ENCODE data around the gene ETV5.

Gene ETV5

DNA sequence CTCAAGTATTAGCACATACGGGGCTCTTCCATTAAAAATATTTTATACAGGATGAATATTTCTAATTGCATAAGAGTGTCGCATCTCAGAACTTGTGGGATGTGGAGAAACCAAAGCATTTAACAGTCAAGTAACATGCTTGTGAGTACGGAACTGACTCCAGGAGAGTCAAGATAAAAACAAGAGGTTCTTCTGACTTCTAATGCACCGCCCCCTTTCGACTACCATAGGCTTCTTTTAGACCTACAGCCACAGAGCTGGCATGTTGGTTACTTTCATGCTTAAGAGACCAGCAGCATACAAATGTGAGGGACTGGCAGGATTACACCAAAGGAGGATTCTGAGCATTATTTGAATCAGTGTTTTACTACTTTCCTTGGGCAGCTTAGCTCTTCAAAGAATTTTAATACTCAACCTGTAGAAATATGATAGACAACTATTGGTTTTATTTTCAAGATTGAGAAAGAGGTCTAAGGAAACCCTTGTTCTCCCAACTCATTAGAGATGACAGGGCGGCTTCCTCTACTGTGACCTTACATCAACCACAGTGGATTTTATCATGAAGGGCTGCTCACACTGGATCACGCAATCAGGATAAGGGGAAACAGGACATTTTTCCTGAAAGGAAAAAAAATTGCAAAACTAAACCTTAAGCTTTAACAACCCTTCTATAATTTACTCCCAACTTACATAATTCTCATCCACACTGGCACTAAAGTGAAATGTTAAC lies 14.0 kb downstream of the ETV5 start:
- no peak for DNase-seq

DNA sequence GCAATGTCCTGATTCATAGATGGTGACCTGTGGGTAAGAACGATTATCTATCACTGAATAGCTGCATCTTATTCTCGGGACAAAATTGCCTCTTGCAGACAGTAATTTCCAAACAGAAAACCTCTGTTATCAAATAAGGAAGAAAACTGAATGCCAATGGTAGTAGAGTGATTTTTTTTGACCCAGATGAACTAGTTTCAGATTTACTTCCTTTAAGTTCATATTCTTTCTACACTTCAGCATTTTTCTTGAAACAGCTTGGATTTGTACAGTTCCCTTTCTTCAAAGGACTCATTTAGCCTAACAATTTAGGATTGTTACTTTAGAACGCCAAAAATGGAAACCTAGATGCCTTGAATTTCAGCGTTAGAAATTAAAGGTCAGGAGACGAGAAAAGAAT lies 14.6 kb downstream of the ETV5 start:
- DNase-seq: no peak

- no peak for DNase-seq
These were observed 15.5 kb downstream of the ETV5 start for GRCh38 chr3:186093271-186093900.

DNA sequence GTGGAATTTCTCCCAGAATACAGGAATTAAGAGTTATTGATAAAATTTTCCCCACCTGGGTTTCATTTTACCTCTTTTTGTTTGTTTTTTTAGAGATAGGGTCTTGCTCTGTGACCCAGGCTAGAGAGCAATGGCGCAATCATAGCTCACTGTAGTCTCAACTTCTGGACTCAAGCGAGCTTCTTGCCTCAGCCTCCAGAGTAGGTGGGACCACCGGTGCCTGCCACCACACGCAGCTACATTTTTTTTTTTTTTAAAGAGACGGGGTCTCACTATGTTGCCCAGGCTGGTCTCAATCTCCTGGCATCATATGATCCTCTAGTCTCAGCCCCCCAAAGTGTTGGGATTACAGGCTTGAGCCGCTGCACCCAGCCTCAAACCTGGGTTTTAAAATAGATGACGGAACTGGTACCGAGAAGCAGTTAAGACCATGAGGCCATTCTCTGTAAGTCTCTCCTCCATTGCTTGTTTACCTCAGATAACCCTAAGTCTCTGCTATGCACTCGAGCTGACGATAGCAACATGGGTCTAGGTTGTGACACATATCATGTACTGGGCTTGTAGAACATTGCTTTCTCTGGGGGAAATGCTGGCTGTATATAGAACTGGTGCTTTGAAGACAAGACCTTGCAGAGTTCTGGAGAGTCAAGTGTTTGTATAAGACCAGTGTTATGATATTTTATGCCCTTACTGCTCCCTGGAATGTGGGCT lies 16.4 kb downstream of the ETV5 start:
- no peak for DNase-seq

DNA sequence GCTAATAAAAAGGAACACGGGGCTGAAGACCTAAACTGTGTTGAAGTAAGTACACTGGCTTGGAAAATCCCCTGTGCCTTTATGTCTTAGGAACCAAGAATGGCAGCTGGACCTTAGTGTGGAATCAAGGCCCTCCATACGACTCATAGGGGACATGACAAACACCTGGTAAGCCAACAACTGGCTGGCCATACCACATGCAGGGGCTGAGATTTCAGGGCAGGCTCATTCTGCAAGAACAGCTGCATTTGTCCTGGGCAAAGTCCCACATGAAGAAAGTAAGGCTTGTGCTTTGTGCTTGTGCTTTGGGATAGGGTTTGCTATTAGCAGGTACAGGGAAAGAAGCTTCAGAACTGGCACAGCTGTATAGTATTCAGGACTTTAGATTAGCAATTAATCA lies 18.0 kb downstream of the ETV5 start:
- DNase-seq: no peak

GRCh38 chr3:186088335-186088734 lies 20.6 kb downstream of the ETV5 start:
- DNase-seq: no peak

- DNase-seq: no peak
These were observed 24.6 kb downstream of the ETV5 start for GRCh38 chr3:186084264-186084663.

DNA sequence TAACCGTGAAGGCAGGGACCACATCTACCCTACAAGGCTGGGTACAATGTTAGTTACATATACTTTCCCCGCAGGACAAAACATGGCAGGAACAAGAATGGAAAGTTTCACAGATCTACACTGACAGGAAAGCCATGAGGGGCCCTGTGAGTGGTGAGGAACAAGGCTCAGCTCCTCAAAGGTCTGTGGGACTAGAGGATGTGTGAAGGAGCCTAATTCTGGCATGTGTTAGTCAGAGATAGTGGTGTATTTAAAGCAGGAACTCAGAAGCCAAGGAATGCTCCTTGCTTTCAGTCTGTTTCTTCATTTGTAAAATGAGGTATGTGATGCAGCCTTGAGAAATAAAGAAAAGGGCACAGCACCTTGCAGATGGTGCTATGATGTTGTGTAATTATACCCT lies 25.1 kb downstream of the ETV5 start:
- DNase-seq: no peak

GRCh38 chr3:186082150-186082549 lies 26.7 kb downstream of the ETV5 start:
- no peak for DNase-seq

- DNase-seq: no peak
These were observed 27.2 kb downstream of the ETV5 start for GRCh38 chr3:186081678-186082077.

GRCh38 chr3:186080849-186081438 lies 27.9 kb downstream of the ETV5 start:
- DNase-seq: no peak

GRCh38 chr3:186079925-186080324 lies 29.0 kb downstream of the ETV5 start:
- DNase-seq: peak in 1 of 2 experiments; percentile 22

GRCh38 chr3:186077466-186077865 lies 31.4 kb downstream of the ETV5 start:
- no peak for DNase-seq

DNA sequence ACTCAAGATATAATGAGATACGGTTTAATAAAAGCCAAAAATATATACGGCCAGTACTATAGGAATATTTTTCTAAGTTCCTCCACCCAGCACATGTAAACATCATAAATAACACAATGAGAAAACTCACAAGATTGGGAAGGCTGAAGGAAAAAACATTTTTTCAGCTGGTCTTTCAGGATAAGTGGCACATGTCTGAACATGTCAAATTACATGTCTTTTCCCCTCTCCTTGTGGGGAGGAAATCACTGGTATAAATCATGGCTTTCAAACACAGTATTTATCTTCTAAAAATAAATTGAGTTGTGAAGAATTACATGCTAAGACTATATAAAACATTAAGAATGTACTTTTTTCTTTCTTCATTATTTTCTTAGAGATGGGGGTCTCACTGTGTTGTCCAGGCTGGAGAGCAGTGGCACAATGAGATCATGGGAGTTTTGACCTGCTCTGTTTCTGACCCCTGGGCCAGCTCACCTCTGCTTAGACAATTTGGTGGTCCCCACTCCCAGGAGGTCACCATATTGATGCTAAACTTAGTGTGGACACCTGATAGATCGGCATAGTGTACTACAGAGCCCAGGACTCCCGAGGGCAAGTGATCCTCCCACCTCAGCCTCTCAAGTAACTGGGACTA lies 32.8 kb downstream of the ETV5 start:
- no peak for DNase-seq

DNA sequence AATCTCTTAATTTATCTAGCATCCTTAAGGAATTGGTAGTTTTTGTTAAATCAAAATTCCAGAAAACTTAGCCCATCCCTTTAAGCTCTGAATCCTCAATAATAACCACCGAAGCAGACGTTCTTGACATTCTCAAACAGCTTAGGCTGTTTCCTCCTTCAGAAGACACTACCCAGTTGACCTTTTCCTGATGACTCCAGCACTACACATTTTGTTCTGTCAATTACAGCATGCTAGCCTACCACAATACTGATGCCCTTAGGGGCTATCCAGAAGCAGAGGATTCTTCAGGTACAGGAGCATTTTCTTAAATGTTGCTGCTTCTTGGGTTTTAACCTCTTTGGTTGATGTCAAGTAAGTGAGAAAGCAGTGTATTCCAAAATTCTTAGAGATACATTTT lies 33.4 kb downstream of the ETV5 start:
- no peak for DNase-seq

DNA sequence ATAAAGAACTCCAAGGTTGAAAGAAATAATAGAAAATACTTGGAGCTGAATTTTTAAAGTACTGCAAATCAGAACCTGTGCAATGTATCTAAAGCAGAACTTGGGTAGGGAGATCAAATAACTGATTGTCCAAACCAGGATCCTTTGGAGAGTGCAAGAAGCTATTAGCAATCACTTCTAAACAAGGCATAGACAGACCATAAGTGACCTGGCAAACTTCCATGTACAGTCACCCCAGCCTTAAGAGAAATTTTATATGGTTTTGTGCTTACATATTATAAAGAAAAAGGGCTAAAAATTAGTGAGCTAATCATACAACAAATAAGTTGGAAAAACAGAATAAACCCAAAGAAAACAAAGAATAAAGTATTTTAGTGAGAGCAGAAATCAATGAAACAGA lies 35.2 kb downstream of the ETV5 start:
- DNase-seq: no peak

- DNase-seq: no peak
These were observed 37.9 kb downstream of the ETV5 start for GRCh38 chr3:186070996-186071395.

- DNase-seq: no peak
These were observed 38.3 kb downstream of the ETV5 start for GRCh38 chr3:186070550-186070949.

- DNase-seq: no peak
These were observed 38.8 kb downstream of the ETV5 start for GRCh38 chr3:186070133-186070532.

- DNase-seq: no peak
These were observed 39.7 kb downstream of the ETV5 start for GRCh38 chr3:186069199-186069598.

DNA sequence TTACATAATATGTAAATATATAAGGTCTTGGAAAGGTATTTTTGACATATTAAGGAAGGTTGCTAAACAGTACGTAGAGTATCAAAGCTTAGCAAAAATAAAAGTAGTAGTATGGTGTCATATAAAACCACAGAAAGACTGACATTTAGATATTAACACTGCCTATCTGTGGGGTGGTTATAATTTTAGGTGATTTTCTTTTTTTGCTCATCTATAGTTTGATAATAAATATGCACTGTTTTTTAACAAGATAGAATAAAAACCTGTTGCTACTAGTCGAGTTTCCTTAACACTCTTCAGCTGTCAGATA lies 40.7 kb downstream of the ETV5 start:
- no peak for DNase-seq

- no peak for DNase-seq
These were observed 41.3 kb downstream of the ETV5 start for GRCh38 chr3:186067360-186068242.

Data from NCI-H526 (cell line).